Body of pancreas (tissue), 4 donors: Measurements from ENCODE around the gene MTRFR. TPM values are rescaled to one million over a fixed set of nuclear protein-coding genes. Genes with fewer than 3 reads are reported as not detected.

Experiments
- ATAC-seq: fragments of 150-250 bp; one replicate; pipeline ENCODE4 v1.9.1; 2016
- DNase-seq, 4 donors: peaks; one replicate each; pipeline ENCODE4 v3.0.0-alpha.2; 2019
- H3K27ac ChIP-seq, 4 donors: fragments of 200-600 bp; sonication (generic); 1 replicate in 3 of 4; 2 replicates in 1 of 4; pipeline versions ENCODE4 v1.5.1 to v1.6.1; 2016 to 2019; ENCODE audit warnings: mild to moderate bottlenecking in 1 of 4, mixed read lengths in 1 of 4, moderate library complexity in 1 of 4
- H3K27me3 ChIP-seq, 2 donors: fragments of 200-600 bp; sonication (generic); one replicate each; pipeline ENCODE4 v1.6.0; 2016; ENCODE audit warnings: mild to moderate bottlenecking in 1 of 2
- H3K36me3 ChIP-seq, 2 donors: fragments of 200-600 bp; sonication (generic); replicated peaks in 1 of 2; 2 replicates each; pipeline ENCODE4 v1.5.1; 2016; ENCODE audit warnings: low read depth in 2 of 2; ENCODE audit not compliant: insufficient read depth in 1 of 2
- H3K4me1 ChIP-seq: fragments of 200-600 bp; sonication (generic); one replicate; pipeline ENCODE4 v1.6.0; 2016
- H3K4me3 ChIP-seq, 2 donors: fragments of 200-600 bp; sonication (generic); 1 replicate in 1 of 2; 2 replicates in 1 of 2; pipeline ENCODE4 v1.5.1; 2016 to 2019
- H3K9me3 ChIP-seq, 3 donors: fragments of 200-600 bp; sonication (generic); 1 replicate in 2 of 3; 2 replicates in 1 of 3; pipeline ENCODE4 v1.5.1; 2016
- POLR2A ChIP-seq, 3 donors: fragments of 450-650 bp; IDR thresholded peaks; one replicate each; pipeline ENCODE4 v1.6.1; 2016; ENCODE audit warnings: antibody characterized with exemption in 3 of 3, mild to moderate bottlenecking in 2 of 3
- WGBS, 2 donors: methylation state at CpG; one replicate each; pipeline ENCODE4 v1.1.5; 2017; 5-methylcytosine and 5-hydroxymethylcytosine counted together
- intact Hi-C: fragments of 100-400 bp; cut with DNase I; formaldehyde crosslinking; loops from one replicate; pipeline ENCODE4 v1.15.1; 2023
- total RNA-seq, 2 donors: library from RNA; depleted of rRNA; stranded (reverse); fragments of >200 nt; gene quantifications; one replicate each; pipeline ENCODE4 v1.1.0, GENCODE V29; 2016
- TF ChIP-seq, protein P1 (sequence below), 7 experiments: fragments of 450-650 bp in 4 of 7; fragments of 200-600 bp in 3 of 7; sonication (generic) in 3 of 7; IDR thresholded peaks; one replicate each; pipeline ENCODE4 v1.5.1; 2016 to 2019; ENCODE audit warnings: antibody characterized with exemption in 7 of 7

The MTRFR gene
- total RNA-seq, 2 donors from 2014 or later: 4.9 to 8.2 TPM

DNA sequence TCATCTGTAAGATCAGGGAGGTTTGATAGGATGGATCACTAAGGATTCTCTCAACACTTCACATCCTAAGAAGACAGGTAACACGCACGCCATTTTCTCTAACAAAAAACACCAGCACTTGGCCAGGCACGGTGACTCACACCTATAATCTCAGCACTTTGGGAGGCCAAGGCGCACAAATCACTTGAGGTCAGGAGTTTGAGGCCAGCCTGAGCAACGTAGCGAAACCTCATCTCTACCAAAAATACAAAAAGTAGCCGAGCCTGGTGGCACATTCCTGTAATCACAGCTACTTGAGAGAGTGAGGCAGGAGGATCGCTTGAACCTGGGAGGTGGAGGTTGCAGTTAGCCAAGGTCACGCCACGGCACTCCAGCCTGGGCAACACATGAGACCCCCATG is 48.9 kb downstream of the MTRFR start:
- no peak overlapping the region for H3K27ac ChIP-seq
- no peaks in the 10 kb centered on the region for H3K4me1 ChIP-seq
- intact Hi-C loops: no loop called here
- H3K9me3 ChIP-seq: no peaks in the 10 kb centered on the region
- ATAC-seq: no peak
- TF ChIP-seq POLR2A (IDR thresholded peaks at IDR 0.05): no peak
- TF ChIP-seq, protein P1, sequence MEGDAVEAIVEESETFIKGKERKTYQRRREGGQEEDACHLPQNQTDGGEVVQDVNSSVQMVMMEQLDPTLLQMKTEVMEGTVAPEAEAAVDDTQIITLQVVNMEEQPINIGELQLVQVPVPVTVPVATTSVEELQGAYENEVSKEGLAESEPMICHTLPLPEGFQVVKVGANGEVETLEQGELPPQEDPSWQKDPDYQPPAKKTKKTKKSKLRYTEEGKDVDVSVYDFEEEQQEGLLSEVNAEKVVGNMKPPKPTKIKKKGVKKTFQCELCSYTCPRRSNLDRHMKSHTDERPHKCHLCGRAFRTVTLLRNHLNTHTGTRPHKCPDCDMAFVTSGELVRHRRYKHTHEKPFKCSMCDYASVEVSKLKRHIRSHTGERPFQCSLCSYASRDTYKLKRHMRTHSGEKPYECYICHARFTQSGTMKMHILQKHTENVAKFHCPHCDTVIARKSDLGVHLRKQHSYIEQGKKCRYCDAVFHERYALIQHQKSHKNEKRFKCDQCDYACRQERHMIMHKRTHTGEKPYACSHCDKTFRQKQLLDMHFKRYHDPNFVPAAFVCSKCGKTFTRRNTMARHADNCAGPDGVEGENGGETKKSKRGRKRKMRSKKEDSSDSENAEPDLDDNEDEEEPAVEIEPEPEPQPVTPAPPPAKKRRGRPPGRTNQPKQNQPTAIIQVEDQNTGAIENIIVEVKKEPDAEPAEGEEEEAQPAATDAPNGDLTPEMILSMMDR (IDR thresholded peaks at IDR 0.05): no peak
- 82% methylated on average over 10 of the region's 10 CpGs for WGBS, 2 donors
- H3K4me3 ChIP-seq: no peak overlapping the region
- no peaks in the 10 kb centered on the region for H3K27me3 ChIP-seq
- no peaks in the 10 kb centered on the region for H3K36me3 ChIP-seq
- no peak for DNase-seq

DNA sequence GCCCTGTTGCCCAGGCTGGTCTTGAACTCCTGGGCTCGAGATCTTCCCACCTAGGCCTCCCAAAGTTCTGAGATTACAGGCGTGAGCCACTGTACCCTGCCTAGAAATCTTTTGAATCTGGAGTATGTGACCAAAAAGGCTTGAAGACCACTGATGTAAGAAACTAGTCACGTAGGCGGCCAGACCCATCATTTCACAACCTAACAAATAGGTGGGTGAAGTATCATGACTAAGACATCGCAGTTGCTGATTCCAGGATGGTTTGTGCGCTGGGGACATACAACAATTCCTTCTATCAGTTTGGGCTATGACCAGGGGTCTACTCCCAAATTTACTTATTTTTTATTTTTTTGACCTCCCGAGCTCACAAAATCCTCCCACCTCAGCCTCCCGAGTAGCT is 50.2 kb downstream of the MTRFR start:
- ATAC-seq (no peak), DNase-seq (no peak)
- Histone ChIP-seq H3K27me3 (no peaks in the 10 kb centered on the region), H3K27ac (no peak overlapping the region), H3K4me1 (no peaks in the 10 kb centered on the region), H3K4me3 (no peak overlapping the region), H3K36me3 (no peaks in the 10 kb centered on the region), H3K9me3 (no peaks in the 10 kb centered on the region)
- TF ChIP-seq POLR2A (IDR thresholded peaks at IDR 0.05): no peak
- TF ChIP-seq, protein P1 (IDR thresholded peaks at IDR 0.05): no peak
- 90 to 93% methylated on average over 7 to 8 of the region's 8 CpGs for WGBS, 2 donors
- intact Hi-C loops: no loop called here

DNA sequence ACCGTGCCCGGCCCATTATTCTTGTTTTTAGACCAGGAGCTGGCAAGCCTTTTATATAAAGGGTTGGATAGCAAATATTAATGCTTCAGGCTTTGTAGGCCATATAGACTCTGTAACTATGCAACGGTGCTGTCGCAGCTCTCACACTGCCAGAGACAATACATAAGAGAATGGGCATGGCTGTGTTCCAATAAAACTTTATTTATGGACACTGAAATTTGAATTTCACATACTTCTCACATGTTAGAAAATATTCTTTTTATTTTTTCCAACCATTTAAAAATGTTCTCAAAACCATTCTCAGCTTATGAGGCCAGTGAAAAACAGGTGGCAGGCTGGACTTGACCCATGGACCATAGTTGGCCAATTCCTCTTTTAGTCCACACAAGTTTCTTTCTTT is 51.4 kb downstream of the MTRFR start:
- intact Hi-C loops: no loop called here
- H3K9me3 ChIP-seq: no peaks in the 10 kb centered on the region
- H3K27me3 ChIP-seq: no peaks in the 10 kb centered on the region
- H3K4me3 ChIP-seq: no peak overlapping the region
- ATAC-seq (no peak), DNase-seq (no peak)
- H3K36me3 ChIP-seq: no peaks in the 10 kb centered on the region
- no peaks in the 10 kb centered on the region for H3K4me1 ChIP-seq
- no peak overlapping the region for H3K27ac ChIP-seq
- WGBS, 2 donors: 91 to 95% methylated on average over 4 of the region's 4 CpGs
- no peak for TF ChIP-seq POLR2A (IDR thresholded peaks at IDR 0.05)
- TF ChIP-seq, protein P1 (IDR thresholded peaks at IDR 0.05): no peak

DNA sequence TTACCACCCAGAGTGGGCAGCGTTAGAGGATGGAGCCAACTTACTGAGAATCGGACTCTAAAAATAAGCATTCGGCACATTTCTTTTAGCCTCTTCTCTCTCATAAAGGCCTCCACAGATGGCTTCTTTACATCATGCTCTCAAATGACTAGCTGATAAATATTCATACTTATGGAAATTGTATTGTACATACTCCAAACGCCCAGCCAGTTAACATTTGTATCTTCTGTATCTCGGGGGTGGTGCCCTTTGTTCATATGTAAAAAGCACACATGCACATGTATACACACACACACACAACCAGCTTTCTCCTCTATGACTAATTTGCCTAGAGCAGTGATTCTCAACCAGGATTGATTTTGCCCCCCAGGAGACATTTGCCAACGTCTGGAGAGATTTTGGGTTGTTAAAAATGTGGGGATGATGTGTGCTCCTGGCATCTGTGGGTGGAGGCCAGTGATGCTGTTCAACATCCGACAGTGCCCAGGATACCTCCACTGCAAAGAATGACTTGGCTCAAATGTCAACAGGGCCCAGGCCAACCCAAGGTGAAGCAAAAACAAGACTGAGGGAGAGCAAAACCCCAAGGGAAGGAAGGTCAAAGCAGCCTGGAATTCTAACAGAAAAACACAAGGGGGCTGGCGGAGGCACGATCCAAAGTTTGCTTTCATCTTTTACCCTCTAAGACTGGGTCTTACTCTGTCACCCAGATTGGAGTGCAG is 53.6 kb downstream of the MTRFR start:
- no peak for ATAC-seq

More for the DNA sequence above, 53.6 kb downstream of the MTRFR start:
- DNase-seq: no peak
- no peak for TF ChIP-seq POLR2A (IDR thresholded peaks at IDR 0.05)
- TF ChIP-seq, protein P1 (IDR thresholded peaks at IDR 0.05): no peak
- H3K27ac ChIP-seq: no peak overlapping the region
- no peaks in the 10 kb centered on the region for H3K4me1 ChIP-seq
- H3K36me3 ChIP-seq: no peaks in the 10 kb centered on the region
- no peaks in the 10 kb centered on the region for H3K27me3 ChIP-seq
- H3K9me3 ChIP-seq: no peaks in the 10 kb centered on the region
- no peak overlapping the region for H3K4me3 ChIP-seq
- intact Hi-C loops: no loop called here
- 70 to 75% methylated on average over 9 of the region's 9 CpGs for WGBS, 2 donors
